CD4-positive, alpha-beta T cell (primary cell): ENCODE results near the gene ANO2. TPM values are rescaled to one million over a fixed set of nuclear protein-coding genes. Genes with fewer than 3 reads are reported as not detected.

Source experiments
- ATAC-seq: fragments of 200-7000 bp; cut with Tn5 transposase; one replicate; pipeline ENCODE4 v1.10.0; 2022; ENCODE audit warnings: mild to moderate bottlenecking; ENCODE audit not compliant: poor library complexity
- CTCF ChIA-PET: fragments of 350-600 bp; sonication (Branson Sonifier 250); formaldehyde crosslinking; loops from one replicate; lab custom pipeline; 2021; ENCODE audit warnings: antibody characterized with exemption, inconsistent platforms; lab: Charles Lee
- POLR2A ChIA-PET: fragments of 350-600 bp; sonication (Branson Sonifier 250); formaldehyde crosslinking; loops from one replicate; lab custom pipeline; 2021; ENCODE audit warnings: antibody characterized with exemption, inconsistent platforms; lab: Charles Lee
- DNase-seq, 14 experiments: peaks; one replicate each; pipeline ENCODE4 v3.0.0-alpha.2; 2013 to 2020; ENCODE audit warnings: mixed read lengths in 2 of 14
- H3K27ac ChIP-seq, 2 donors: one replicate each; pipeline versions ENCODE4 v1.5.1 to v1.7.0; 2013; ENCODE audit warnings: low read length in 2 of 2, low read depth in 1 of 2, mild to moderate bottlenecking in 1 of 2
- H3K27me3 ChIP-seq, 2 experiments: 1 replicate in 1 of 2; 2 replicates in 1 of 2; pipeline versions ENCODE4 v1.6.1 to v1.7.0; 2013; ENCODE audit warnings: low read length in 2 of 2, control low read depth in 1 of 2, mild to moderate bottlenecking in 1 of 2, moderate library complexity in 1 of 2; ENCODE audit not compliant: insufficient read depth in 2 of 2, control insufficient read depth in 1 of 2
- H3K36me3 ChIP-seq: one replicate; pipeline ENCODE4 v1.6.1; 2013; ENCODE audit warnings: low read length, control low read depth; ENCODE audit not compliant: insufficient read depth
- H3K4me1 ChIP-seq: one replicate; pipeline ENCODE4 v1.6.1; 2013; ENCODE audit warnings: low read length, control low read depth; ENCODE audit not compliant: insufficient read depth
- H3K4me3 ChIP-seq: one replicate; pipeline ENCODE4 v1.5.1; 2013; ENCODE audit warnings: mild to moderate bottlenecking, low read length, moderate library complexity
- H3K9me3 ChIP-seq, 2 experiments: 1 replicate in 1 of 2; 2 replicates in 1 of 2; pipeline versions ENCODE4 v1.6.1 to v1.7.0; 2013; ENCODE audit warnings: low read length in 2 of 2, mild to moderate bottlenecking in 2 of 2, control low read depth in 1 of 2, moderate library complexity in 1 of 2; ENCODE audit not compliant: control insufficient read depth in 1 of 2, insufficient read depth in 1 of 2
- H3K27ac Mint-ChIP-seq: one replicate; pipeline ENCODE4 v1.8.0; 2020; ENCODE audit warnings: mixed read lengths
- H3K27me3 Mint-ChIP-seq: one replicate; pipeline ENCODE4 v1.8.0; 2021; ENCODE audit warnings: mixed read lengths
- H3K36me3 Mint-ChIP-seq: one replicate; pipeline ENCODE4 v1.8.0; 2021; ENCODE audit warnings: low read depth, mixed read lengths
- H3K4me1 Mint-ChIP-seq: one replicate; pipeline ENCODE4 v1.8.0; 2021; ENCODE audit warnings: low read depth, mixed read lengths
- H3K4me3 Mint-ChIP-seq: one replicate; pipeline ENCODE4 v1.8.0; 2020; ENCODE audit warnings: mild to moderate bottlenecking, mixed read lengths
- H3K9me3 Mint-ChIP-seq: one replicate; pipeline ENCODE4 v1.8.0; 2020; ENCODE audit warnings: mixed read lengths
- intact Hi-C, 2 experiments: fragments of 100-400 bp; cut with DNase I in 1 of 2; cut with micrococcal nuclease in 1 of 2; formaldehyde crosslinking; loops; one replicate each; pipeline versions ENCODE4 v1.15.1 to v1.9.0; 2023 to 2025; cut with DNase I, micrococcal nuclease
- total RNA-seq, 174 experiments: library from RNA in 2 of 174; stranded (reverse) in 2 of 174; gene quantifications; one replicate each; pipeline ENCODE4 v1.2.3 and lab custom pipeline; 2021 to 2026
- TF ChIP-seq, protein P1 (sequence below): fragments of 200-600 bp; IDR thresholded peaks from one replicate; pipeline ENCODE4 v1.8.0; 2022; ENCODE audit warnings: antibody characterized with exemption, mild to moderate bottlenecking

Gene ANO2
- total RNA-seq, 2 experiments from 2014 or later = not detected

DNA sequence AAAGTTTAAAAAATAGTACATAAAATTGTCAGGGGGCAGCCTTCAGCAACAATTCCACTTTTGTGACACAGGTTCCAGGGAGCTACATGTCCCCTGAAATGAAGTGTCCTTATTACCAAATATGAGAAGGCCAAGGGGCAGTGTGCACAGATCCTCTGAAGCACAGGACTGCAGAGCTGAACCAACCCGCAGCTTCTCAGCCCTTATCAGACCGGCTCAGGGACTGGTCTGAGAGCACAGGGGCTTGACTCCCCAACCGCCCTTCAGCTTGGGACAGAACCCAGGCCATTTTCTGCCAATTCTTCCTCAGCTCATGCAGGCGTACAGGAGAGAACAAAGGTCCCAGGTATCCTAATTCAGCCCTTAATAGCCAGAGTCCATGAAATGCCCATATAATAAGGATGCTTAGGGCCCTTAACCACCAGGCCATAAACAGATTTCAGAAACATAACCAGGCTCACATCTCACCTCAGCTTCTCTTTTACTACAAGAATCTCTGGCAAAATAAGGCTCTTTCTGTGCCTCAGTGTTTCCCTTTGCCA lies 221.3 kb downstream of the ANO2 start:
- ChIA-PET POLR2A (no interaction called here), CTCF (no interaction called here)
- H3K27me3 Mint-ChIP-seq = peaks cover 21% of the 10 kb centered on the region
- no peak overlapping the region for H3K27ac Mint-ChIP-seq
- H3K4me1 Mint-ChIP-seq = peaks cover 14% of the 10 kb centered on the region
- H3K36me3 ChIP-seq = no peaks in the 10 kb centered on the region
- H3K4me3 Mint-ChIP-seq = no peak overlapping the region
- no peaks in the 10 kb centered on the region for H3K36me3 Mint-ChIP-seq
- ATAC-seq (no peak), DNase-seq (no peak)
- peaks cover 0 to 8% of the 10 kb centered on the region in 2 experiments for H3K27me3 ChIP-seq
- H3K9me3 Mint-ChIP-seq = no peaks in the 10 kb centered on the region
- H3K9me3 ChIP-seq = no peaks in the 10 kb centered on the region
- H3K4me3 ChIP-seq = no peak overlapping the region
- intact Hi-C loops = no loop called here
- H3K4me1 ChIP-seq = no peaks in the 10 kb centered on the region
- no peak overlapping the region for H3K27ac ChIP-seq
- TF ChIP-seq, protein P1, sequence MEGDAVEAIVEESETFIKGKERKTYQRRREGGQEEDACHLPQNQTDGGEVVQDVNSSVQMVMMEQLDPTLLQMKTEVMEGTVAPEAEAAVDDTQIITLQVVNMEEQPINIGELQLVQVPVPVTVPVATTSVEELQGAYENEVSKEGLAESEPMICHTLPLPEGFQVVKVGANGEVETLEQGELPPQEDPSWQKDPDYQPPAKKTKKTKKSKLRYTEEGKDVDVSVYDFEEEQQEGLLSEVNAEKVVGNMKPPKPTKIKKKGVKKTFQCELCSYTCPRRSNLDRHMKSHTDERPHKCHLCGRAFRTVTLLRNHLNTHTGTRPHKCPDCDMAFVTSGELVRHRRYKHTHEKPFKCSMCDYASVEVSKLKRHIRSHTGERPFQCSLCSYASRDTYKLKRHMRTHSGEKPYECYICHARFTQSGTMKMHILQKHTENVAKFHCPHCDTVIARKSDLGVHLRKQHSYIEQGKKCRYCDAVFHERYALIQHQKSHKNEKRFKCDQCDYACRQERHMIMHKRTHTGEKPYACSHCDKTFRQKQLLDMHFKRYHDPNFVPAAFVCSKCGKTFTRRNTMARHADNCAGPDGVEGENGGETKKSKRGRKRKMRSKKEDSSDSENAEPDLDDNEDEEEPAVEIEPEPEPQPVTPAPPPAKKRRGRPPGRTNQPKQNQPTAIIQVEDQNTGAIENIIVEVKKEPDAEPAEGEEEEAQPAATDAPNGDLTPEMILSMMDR = no peak

DNA sequence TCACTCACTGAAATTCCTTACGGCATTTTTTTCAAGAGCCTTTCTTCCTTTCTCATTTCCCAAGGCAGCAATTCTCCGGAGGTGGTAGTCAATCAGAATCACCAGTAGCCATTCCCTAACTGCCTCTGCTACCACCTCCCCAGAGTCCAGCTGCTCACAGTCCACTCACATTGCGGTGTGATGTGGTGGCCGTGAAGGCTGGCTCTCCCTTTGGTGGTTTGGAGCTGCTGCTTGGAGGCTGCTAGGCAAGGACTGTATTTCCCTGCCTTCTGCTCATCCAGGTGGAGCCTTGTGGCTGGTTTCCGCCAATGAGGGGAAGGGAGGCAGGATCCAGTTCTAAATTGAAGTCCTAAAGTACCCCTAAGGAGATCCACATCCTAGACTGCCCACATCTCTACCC lies 222.0 kb downstream of the ANO2 start:
- no peak for ATAC-seq
- ChIA-PET POLR2A (no interaction called here), CTCF (no interaction called here)
- no peak for DNase-seq
- H3K36me3 Mint-ChIP-seq = no peaks in the 10 kb centered on the region
- H3K4me3 Mint-ChIP-seq = no peak overlapping the region
- H3K4me3 ChIP-seq = no peak overlapping the region
- peaks cover 0 to 8% of the 10 kb centered on the region in 2 experiments for H3K27me3 ChIP-seq
- TF ChIP-seq, protein P1 = no peak
- H3K27ac ChIP-seq = no peak overlapping the region
- H3K36me3 ChIP-seq = no peaks in the 10 kb centered on the region
- intact Hi-C loops = no loop called here
- H3K9me3 ChIP-seq = no peaks in the 10 kb centered on the region
- H3K27me3 Mint-ChIP-seq = peaks cover 25% of the 10 kb centered on the region
- H3K9me3 Mint-ChIP-seq = no peaks in the 10 kb centered on the region
- no peak overlapping the region for H3K27ac Mint-ChIP-seq
- no peaks in the 10 kb centered on the region for H3K4me1 ChIP-seq
- peaks cover 16% of the 10 kb centered on the region for H3K4me1 Mint-ChIP-seq

DNA sequence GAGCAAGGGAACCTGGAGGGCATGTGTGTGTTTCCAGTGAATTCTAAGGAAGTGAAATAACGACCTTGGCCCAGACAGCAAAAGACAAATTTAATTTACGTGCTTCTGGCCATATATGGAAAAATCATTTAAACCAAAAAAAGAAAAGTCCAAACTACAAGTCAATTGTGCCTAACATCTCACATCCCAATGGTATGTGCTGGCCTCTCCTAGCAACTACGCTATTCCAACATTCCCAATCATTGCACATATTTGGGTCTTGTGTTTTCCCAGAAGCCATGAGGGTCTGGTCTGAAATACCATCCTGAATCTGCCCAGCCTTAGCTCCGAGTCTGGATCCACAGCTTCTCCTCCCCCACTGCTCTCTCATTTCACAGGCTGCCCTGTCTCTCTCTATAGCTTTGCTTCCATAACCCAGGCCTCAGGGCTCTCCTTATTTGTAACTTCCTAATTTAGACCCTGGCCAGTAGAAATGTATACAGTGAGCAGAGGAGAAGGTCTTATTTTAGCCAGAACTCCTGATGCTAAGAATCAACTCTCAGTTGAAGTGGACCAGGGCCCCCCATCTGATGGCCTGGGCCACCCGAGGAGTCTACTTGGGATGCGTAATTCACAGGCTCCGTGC lies 224.6 kb downstream of the ANO2 start:
- Mint-ChIP-seq H3K27me3 (peaks cover 22% of the 10 kb centered on the region), H3K4me1 (peaks cover 16% of the 10 kb centered on the region), H3K36me3 (no peaks in the 10 kb centered on the region), H3K9me3 (no peaks in the 10 kb centered on the region), H3K4me3 (no peak overlapping the region), H3K27ac (no peak overlapping the region)
- no peaks in the 10 kb centered on the region for H3K36me3 ChIP-seq
- H3K27ac ChIP-seq = no peak overlapping the region
- H3K4me3 ChIP-seq = no peak overlapping the region
- H3K4me1 ChIP-seq = no peaks in the 10 kb centered on the region
- peaks cover 0 to 4% of the 10 kb centered on the region in 2 experiments for H3K27me3 ChIP-seq
- no peaks in the 10 kb centered on the region for H3K9me3 ChIP-seq
- TF ChIP-seq, protein P1 = no peak
- intact Hi-C loops = no loop called here
- no peak for ATAC-seq
- ChIA-PET POLR2A (no interaction called here), CTCF (no interaction called here)
- DNase-seq = no peak
